HCT116 (cell line): ENCODE data around the gene WBP1L. TPM values are rescaled to one million over a fixed set of nuclear protein-coding genes. Genes with fewer than 3 reads are reported as not detected.
"Not testable (repeated sequence)": the region's sequence is repeated elsewhere in the genome, so short reads cannot be mapped to it uniquely, and the experiment has no call there.

Experiments
- ATAC-seq: fragments of 200-7000 bp; cut with Tn5 transposase; 2 replicates; pipeline ENCODE4 v1.9.1; 2020; ENCODE audit warnings: mild to moderate bottlenecking, moderate library complexity
- BruUV-seq: library from RNA; stranded (reverse); fragments of 400-500 nt; replicated peaks from 2 replicates; lab custom pipeline; 2021; lab: Mats Ljungman, UMichigan
- CTCF ChIA-PET: fragments of 300-600 bp; sonication (Branson Sonifier 250); formaldehyde crosslinking; loops from one replicate; lab custom pipeline; 2021; ENCODE audit warnings: antibody characterized with exemption; lab: Charles Lee
- POLR2A ChIA-PET: fragments of 300-600, 350-600 bp; sonication (Branson Sonifier 250); formaldehyde crosslinking; loops from one replicate; lab custom pipeline; 2021; ENCODE audit warnings: antibody characterized with exemption; lab: Charles Lee
- RAD21 ChIA-PET, 2 experiments: fragments of 300-600 bp; sonication (Branson Sonifier 250); formaldehyde crosslinking; loops; one replicate each; lab custom pipeline; 2023; ENCODE audit warnings: low total read pairs in 2 of 2; ENCODE audit not compliant: uncharacterized antibody in 2 of 2, unreplicated experiment in 2 of 2, low non-redundant PET in 1 of 2; lab: Charles Lee
- DNase-seq: peaks from one replicate; pipeline ENCODE4 v3.0.0-alpha.2; 2010; ENCODE audit warnings: low read depth, low spot score
- H2AFZ ChIP-seq: fragments of 200-600 bp; shearing (Covaris generic), sonication (generic); 2 replicates; pipeline ENCODE4 v1.6.1; 2017; ENCODE audit warnings: low read depth, mixed run types, mixed read lengths, antibody characterized with exemption, low read length; ENCODE audit not compliant: poor library complexity, severe bottlenecking
- H3K27ac ChIP-seq: 2 replicates; pipeline ENCODE4 v1.5.1; 2012; ENCODE audit warnings: low read depth, low read length
- H3K27me3 ChIP-seq: fragments of 200-600 bp; sonication (generic); 2 replicates; pipeline ENCODE4 v1.6.1; 2016; ENCODE audit warnings: mixed run types, low read length, mixed read lengths; ENCODE audit not compliant: insufficient read depth
- H3K36me3 ChIP-seq, 2 experiments: fragments of 200-500 bp in 1 of 2; fragments of 200-600 bp in 1 of 2; sonication (Bioruptor generic) in 1 of 2; sonication (generic) in 1 of 2; 2 replicates each; pipeline versions ENCODE4 v1.5.1 to v1.6.1; 2014 to 2016; ENCODE audit warnings: low read length in 2 of 2, inconsistent platforms in 1 of 2, mixed read lengths in 1 of 2, mixed run types in 1 of 2; ENCODE audit not compliant: insufficient read depth in 2 of 2, control insufficient read depth in 1 of 2
- H3K4me1 ChIP-seq, 2 experiments: fragments of 200-600 bp in 1 of 2; sonication (generic) in 1 of 2; 2 replicates each; pipeline versions ENCODE4 v1.5.1 to v1.6.1; 2012 to 2017; ENCODE audit warnings: low read length in 2 of 2, inconsistent platforms in 1 of 2, mild to moderate bottlenecking in 1 of 2, mixed read lengths in 1 of 2, mixed run types in 1 of 2, moderate library complexity in 1 of 2; ENCODE audit not compliant: insufficient read depth in 2 of 2, control insufficient read depth in 1 of 2
- H3K4me2 ChIP-seq: fragments of 200-600 bp; sonication (generic); 2 replicates; pipeline ENCODE4 v1.6.1; 2017; ENCODE audit warnings: mixed run types, low read length, mixed read lengths
- H3K4me3 ChIP-seq, 2 experiments: fragments of 200-600 bp in 1 of 2; sonication (generic) in 1 of 2; replicated peaks in 1 of 2; 2 replicates each; pipeline ENCODE4 v1.5.1; 2011 to 2016; ENCODE audit warnings: low read length in 2 of 2, control low read depth in 1 of 2, low read depth in 1 of 2, mild to moderate bottlenecking in 1 of 2, mixed read lengths in 1 of 2, mixed run types in 1 of 2
- H3K79me2 ChIP-seq: fragments of 200-600 bp; sonication (generic); 2 replicates; pipeline ENCODE4 v1.6.1; 2017; ENCODE audit warnings: mild to moderate bottlenecking, mixed run types, low read length, moderate library complexity, mixed read lengths; ENCODE audit not compliant: insufficient read depth
- H3K9ac ChIP-seq: fragments of 200-600 bp; sonication (generic); 2 replicates; pipeline ENCODE4 v1.6.1; 2016; ENCODE audit warnings: low read length, mixed read lengths
- H3K9me2 ChIP-seq: fragments of 200-600 bp; sonication (generic), shearing (Covaris generic); 2 replicates; pipeline ENCODE4 v1.6.1; 2017; ENCODE audit warnings: mixed run types, mild to moderate bottlenecking, moderate library complexity; ENCODE audit not compliant: insufficient read depth
- H3K9me3 ChIP-seq, 2 experiments: fragments of 200-500 bp in 1 of 2; fragments of 200-600 bp in 1 of 2; sonication (Bioruptor generic) in 1 of 2; sonication (generic) in 1 of 2; 2 replicates each; pipeline ENCODE4 v1.6.1; 2014 to 2017; ENCODE audit warnings: low read length in 2 of 2, mixed read lengths in 2 of 2, inconsistent platforms in 1 of 2, low read depth in 1 of 2, mild to moderate bottlenecking in 1 of 2, mixed run types in 1 of 2, moderate library complexity in 1 of 2; ENCODE audit not compliant: control insufficient read depth in 1 of 2, insufficient read depth in 1 of 2
- H4K20me1 ChIP-seq: fragments of 200-600 bp; sonication (generic), shearing (Covaris generic); 2 replicates; pipeline ENCODE4 v1.6.1; 2017; ENCODE audit warnings: mixed run types, mild to moderate bottlenecking, moderate library complexity; ENCODE audit not compliant: insufficient read depth
- CEBPB ChIP-seq: IDR thresholded peaks from 2 replicates; pipeline ENCODE4 v1.6.1; 2012; ENCODE audit warnings: low read depth
- EGR1 ChIP-seq: IDR thresholded peaks from 2 replicates; pipeline ENCODE4 v1.6.1; 2012; ENCODE audit warnings: low read depth
- EZH2 ChIP-seq: fragments of 200-600 bp; sonication (generic); IDR thresholded peaks from 2 replicates; pipeline ENCODE4 v1.6.1; 2017; ENCODE audit warnings: antibody characterized with exemption, mixed run types
- FOSL1 ChIP-seq: IDR thresholded peaks from 2 replicates; pipeline ENCODE4 v1.6.1; 2012; ENCODE audit warnings: low read depth
- POLR2A ChIP-seq: IDR thresholded peaks from 2 replicates; pipeline ENCODE4 v1.7.0; 2011; ENCODE audit warnings: borderline replicate concordance; ENCODE audit not compliant: insufficient read depth, insufficient read length; ENCODE audit errors: extremely low read depth
- SIN3A ChIP-seq: IDR thresholded peaks from 2 replicates; pipeline ENCODE4 v1.6.1; 2012; ENCODE audit warnings: low read depth
- SP1 ChIP-seq: IDR thresholded peaks from 2 replicates; pipeline ENCODE4 v1.6.1; 2012; ENCODE audit warnings: low read depth
- ZNF274 ChIP-seq: fragments of 200-500 bp; sonication (Bioruptor generic); IDR thresholded peaks from 2 replicates; pipeline ENCODE4 v1.6.1; 2014; ENCODE audit warnings: mild to moderate bottlenecking, low read depth, low read length, inconsistent platforms
- intact Hi-C: fragments of 100-400 bp; cut with micrococcal nuclease; formaldehyde crosslinking; loops from 2 replicates; pipeline ENCODE4 v1.10.0; 2022
- total RNA-seq: library from RNA; stranded (reverse); gene quantifications from one replicate; pipeline ENCODE4 v1.2.1, GENCODE V29; 2021; ENCODE audit not compliant: unreplicated experiment
- TF ChIP-seq, protein P1 (sequence below): IDR thresholded peaks from 2 replicates; pipeline ENCODE4 v1.6.1; 2012; ENCODE audit warnings: low read depth
- TF ChIP-seq, protein P2 (sequence below): IDR thresholded peaks from 2 replicates; pipeline ENCODE4 v1.6.1; 2012

The WBP1L gene
- total RNA-seq, 1 experiment from 2014 or later, result 25.2 TPM

DNA sequence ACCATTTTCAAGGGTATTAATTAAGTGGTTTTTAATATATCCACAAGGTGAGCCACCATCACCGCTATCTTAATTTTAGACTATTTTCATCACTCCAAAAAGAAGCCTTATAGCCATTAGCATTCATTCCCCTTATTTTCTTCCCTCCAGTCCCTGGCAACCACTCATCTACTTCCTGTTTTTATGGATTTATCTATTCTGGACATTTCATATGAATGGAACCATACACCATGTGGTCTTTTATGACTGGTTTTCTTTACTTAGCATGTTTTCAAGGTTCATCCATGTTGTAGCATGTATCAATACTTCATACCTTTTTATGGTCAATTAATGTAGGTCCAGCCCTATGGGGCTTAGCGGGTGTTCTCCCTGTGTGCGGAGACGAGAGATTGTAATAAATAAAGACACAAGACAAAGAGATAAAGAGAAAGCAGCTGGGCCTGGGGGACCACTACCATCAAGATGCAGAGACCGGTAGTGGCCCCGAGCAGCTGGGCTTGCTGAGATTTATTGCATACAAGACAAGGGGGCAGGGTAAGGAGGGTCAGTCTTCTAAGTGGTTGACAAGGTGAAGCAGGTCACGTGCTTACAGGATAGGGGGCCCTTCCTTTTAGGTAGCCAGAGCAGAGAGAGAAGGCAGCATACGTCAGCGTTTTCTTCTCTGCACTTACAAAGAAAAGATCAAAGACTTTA lies 14.6 kb downstream of the WBP1L start:
- DNase-seq (no peak), ATAC-seq (no peak)
- H2AFZ ChIP-seq, result no peak overlapping the region
- H3K9me3 ChIP-seq, result no peaks in the 10 kb centered on the region
- peaks cover 0 to 7% of the 10 kb centered on the region in 2 experiments; a peak in 2 of 4 replicates for H3K4me1 ChIP-seq
- POLR2A ChIA-PET, result no interaction called here
- no peaks in the 10 kb centered on the region for H3K36me3 ChIP-seq
- no peaks in the 10 kb centered on the region for H3K79me2 ChIP-seq
- CTCF ChIA-PET, result no interaction called here
- H3K27ac ChIP-seq, result no peak overlapping the region
- no peaks in the 10 kb centered on the region for H3K9me2 ChIP-seq
- no peak overlapping the region for H3K9ac ChIP-seq
- RAD21 ChIA-PET, result no interaction called here
- H3K4me2 ChIP-seq, result no peak overlapping the region
- H3K27me3 ChIP-seq, result no peaks in the 10 kb centered on the region
- no peaks in the 10 kb centered on the region for H4K20me1 ChIP-seq
- intact Hi-C loops, result no loop called here
- BruUV-seq, result no TSS peak
- TF ChIP-seq EZH2 (no peak), SIN3A (no peak), ZNF274 (no peak), EGR1 (no peak), FOSL1 (no peak), CEBPB (no peak), SP1 (no peak), POLR2A (no peak)
- TF ChIP-seq, protein P1, sequence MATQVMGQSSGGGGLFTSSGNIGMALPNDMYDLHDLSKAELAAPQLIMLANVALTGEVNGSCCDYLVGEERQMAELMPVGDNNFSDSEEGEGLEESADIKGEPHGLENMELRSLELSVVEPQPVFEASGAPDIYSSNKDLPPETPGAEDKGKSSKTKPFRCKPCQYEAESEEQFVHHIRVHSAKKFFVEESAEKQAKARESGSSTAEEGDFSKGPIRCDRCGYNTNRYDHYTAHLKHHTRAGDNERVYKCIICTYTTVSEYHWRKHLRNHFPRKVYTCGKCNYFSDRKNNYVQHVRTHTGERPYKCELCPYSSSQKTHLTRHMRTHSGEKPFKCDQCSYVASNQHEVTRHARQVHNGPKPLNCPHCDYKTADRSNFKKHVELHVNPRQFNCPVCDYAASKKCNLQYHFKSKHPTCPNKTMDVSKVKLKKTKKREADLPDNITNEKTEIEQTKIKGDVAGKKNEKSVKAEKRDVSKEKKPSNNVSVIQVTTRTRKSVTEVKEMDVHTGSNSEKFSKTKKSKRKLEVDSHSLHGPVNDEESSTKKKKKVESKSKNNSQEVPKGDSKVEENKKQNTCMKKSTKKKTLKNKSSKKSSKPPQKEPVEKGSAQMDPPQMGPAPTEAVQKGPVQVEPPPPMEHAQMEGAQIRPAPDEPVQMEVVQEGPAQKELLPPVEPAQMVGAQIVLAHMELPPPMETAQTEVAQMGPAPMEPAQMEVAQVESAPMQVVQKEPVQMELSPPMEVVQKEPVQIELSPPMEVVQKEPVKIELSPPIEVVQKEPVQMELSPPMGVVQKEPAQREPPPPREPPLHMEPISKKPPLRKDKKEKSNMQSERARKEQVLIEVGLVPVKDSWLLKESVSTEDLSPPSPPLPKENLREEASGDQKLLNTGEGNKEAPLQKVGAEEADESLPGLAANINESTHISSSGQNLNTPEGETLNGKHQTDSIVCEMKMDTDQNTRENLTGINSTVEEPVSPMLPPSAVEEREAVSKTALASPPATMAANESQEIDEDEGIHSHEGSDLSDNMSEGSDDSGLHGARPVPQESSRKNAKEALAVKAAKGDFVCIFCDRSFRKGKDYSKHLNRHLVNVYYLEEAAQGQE, result no peak
- TF ChIP-seq, protein P2, sequence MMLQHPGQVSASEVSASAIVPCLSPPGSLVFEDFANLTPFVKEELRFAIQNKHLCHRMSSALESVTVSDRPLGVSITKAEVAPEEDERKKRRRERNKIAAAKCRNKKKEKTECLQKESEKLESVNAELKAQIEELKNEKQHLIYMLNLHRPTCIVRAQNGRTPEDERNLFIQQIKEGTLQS, result no peak
- no peak overlapping the region for H3K4me3 ChIP-seq

DNA sequence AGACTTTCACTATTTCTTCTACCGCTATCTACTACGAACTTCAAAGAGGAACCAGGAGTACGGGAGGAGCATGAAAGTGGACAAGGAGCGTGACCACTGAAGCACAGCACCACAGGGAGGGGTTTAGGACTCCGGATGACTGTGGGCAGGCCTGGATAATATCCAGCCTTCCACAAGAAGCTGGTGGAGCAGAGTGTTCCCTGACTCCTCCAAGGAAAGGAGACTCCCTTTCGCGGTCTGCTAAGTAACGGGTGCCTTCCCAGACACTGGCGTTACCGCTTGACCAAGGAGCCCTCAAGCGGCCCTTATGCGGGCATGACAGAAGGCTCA lies 15.2 kb downstream of the WBP1L start:
- intact Hi-C loops, POLR2A ChIA-PET, H3K79me2 ChIP-seq, H4K20me1 ChIP-seq, H2AFZ ChIP-seq, H3K9me3 ChIP-seq, H3K9me2 ChIP-seq, H3K27me3 ChIP-seq, BruUV-seq, H3K4me2 ChIP-seq, H3K4me1 ChIP-seq, DNase-seq, ATAC-seq, CTCF ChIA-PET, RAD21 ChIA-PET, H3K36me3 ChIP-seq, H3K9ac ChIP-seq, H3K4me3 ChIP-seq, H3K27ac ChIP-seq: not testable (repeated sequence)
